HG03196 (cell line): Measurements from ENCODE around the gene ISOC2.
"Not testable (repeated sequence)": the region's sequence is repeated elsewhere in the genome, so short reads cannot be mapped to it uniquely, and the experiment has no call there.

Experiments
- ATAC-seq: cut with Tn5 transposase; IDR thresholded peaks from one replicate; pipeline ENCODE4 v1.9.1; 2021; ENCODE audit not compliant: unreplicated experiment

ISOC2 gene

GRCh38 chr19:55443045-55443823 lies 18.2 kb downstream of the ISOC2 start, which contains the start of gene SHISA7:
Gene SHISA7 (minus strand): TSS chr19:55443300. CDS start chr19:55442863, 437 bp downstream.
- no peak for ATAC-seq

- ATAC-seq = no peak
Observed at GRCh38 chr19:55442372-55442961, 19.0 kb downstream of the ISOC2 start.

GRCh38 chr19:55441692-55442321 lies 19.6 kb downstream of the ISOC2 start:
- ATAC-seq = no peak

GRCh38 chr19:55441319-55441691 lies 20.1 kb downstream of the ISOC2 start:
- ATAC-seq = no peak

GRCh38 chr19:55440411-55441105 lies 20.9 kb downstream of the ISOC2 start:
- ATAC-seq = no peak

- no peak for ATAC-seq
Observed at GRCh38 chr19:55439052-55439451, 22.4 kb downstream of the ISOC2 start.

- no peak for ATAC-seq
Observed at GRCh38 chr19:55437410-55437809, 24.0 kb downstream of the ISOC2 start.

GRCh38 chr19:55436847-55437246 lies 24.6 kb downstream of the ISOC2 start:
- ATAC-seq = no peak

GRCh38 chr19:55435020-55435419 lies 26.4 kb downstream of the ISOC2 start:
- no peak for ATAC-seq

- no peak for ATAC-seq
Observed at GRCh38 chr19:55434356-55434919, 27.0 kb downstream of the ISOC2 start.

GRCh38 chr19:55433292-55433691 lies 28.1 kb downstream of the ISOC2 start:
- ATAC-seq = no peak

GRCh38 chr19:55432241-55432959 lies 29.0 kb downstream of the ISOC2 start:
- ATAC-seq = no peak

GRCh38 chr19:55431183-55431582 lies 30.3 kb downstream of the ISOC2 start:
- no peak for ATAC-seq

GRCh38 chr19:55426042-55426441 lies 35.4 kb downstream of the ISOC2 start:
- no peak for ATAC-seq

GRCh38 chr19:55424518-55424917 lies 36.9 kb downstream of the ISOC2 start:
- ATAC-seq = no peak

- ATAC-seq = no peak
Observed at GRCh38 chr19:55423225-55424005, 38.0 kb downstream of the ISOC2 start.

- not testable (repeated sequence) for ATAC-seq
Observed at GRCh38 chr19:55421281-55421680, 40.2 kb downstream of the ISOC2 start.

- no peak for ATAC-seq
Observed at GRCh38 chr19:55419624-55420236, 41.7 kb downstream of the ISOC2 start.

GRCh38 chr19:55419103-55419502 lies 42.3 kb downstream of the ISOC2 start:
- ATAC-seq = no peak
